Activated CD8-positive, alpha-beta memory T cell treated with anti-CD3 and anti-CD28 coated beads, Interleukin-2, amount 50 U/mL, for 1 hour (primary cell): ENCODE data around the gene IP6K3.

Source experiments
- DNase-seq: peaks from one replicate; pipeline ENCODE4 v3.0.0-alpha.2; 2020; ENCODE audit errors: extremely low read depth

Gene IP6K3

GRCh38 chr6:33740794-33741193 lies 5.9 kb downstream of the IP6K3 start:
- DNase-seq: no peak

GRCh38 chr6:33740204-33740608 lies 6.5 kb downstream of the IP6K3 start:
- no peak for DNase-seq

- no peak for DNase-seq
These were observed 7.1 kb downstream of the IP6K3 start for GRCh38 chr6:33739571-33739970.

- no peak for DNase-seq
These were observed 7.8 kb downstream of the IP6K3 start for GRCh38 chr6:33738879-33739278.

- DNase-seq: no peak
These were observed 8.6 kb downstream of the IP6K3 start for GRCh38 chr6:33738153-33738552.

- DNase-seq: no peak
These were observed 9.3 kb downstream of the IP6K3 start for GRCh38 chr6:33737267-33738026.

GRCh38 chr6:33735216-33735615 lies 11.5 kb downstream of the IP6K3 start:
- DNase-seq: no peak

- no peak for DNase-seq
These were observed 13.0 kb downstream of the IP6K3 start for GRCh38 chr6:33733709-33734007.

GRCh38 chr6:33732817-33733708 lies 13.6 kb downstream of the IP6K3 start:
- no peak for DNase-seq

- DNase-seq: no peak
These were observed 14.3 kb downstream of the IP6K3 start for GRCh38 chr6:33732385-33732784.

GRCh38 chr6:33731751-33732282 lies 14.9 kb downstream of the IP6K3 start:
- DNase-seq: no peak

GRCh38 chr6:33731035-33731434 lies 15.7 kb downstream of the IP6K3 start:
- no peak for DNase-seq

- DNase-seq: no peak
These were observed 16.1 kb downstream of the IP6K3 start for GRCh38 chr6:33730611-33731010.

GRCh38 chr6:33729059-33729458 lies 17.6 kb downstream of the IP6K3 start:
- no peak for DNase-seq

- DNase-seq: no peak
These were observed 18.3 kb downstream of the IP6K3 start for GRCh38 chr6:33728438-33728837.

- DNase-seq: no peak
These were observed 18.8 kb downstream of the IP6K3 start for GRCh38 chr6:33727932-33728331.

GRCh38 chr6:33727126-33727525 lies 19.6 kb downstream of the IP6K3 start:
- no peak for DNase-seq

GRCh38 chr6:33726696-33727095 lies 20.0 kb downstream of the IP6K3 start:
- DNase-seq: no peak

- DNase-seq: no peak
These were observed 20.6 kb downstream of the IP6K3 start for GRCh38 chr6:33725891-33726673.

GRCh38 chr6:33725222-33725621 lies 21.5 kb downstream of the IP6K3 start:
- DNase-seq: no peak

- no peak for DNase-seq
These were observed 22.3 kb downstream of the IP6K3 start for GRCh38 chr6:33724102-33725023.
